Testis (tissue), 3 donors: ENCODE results near the gene ARRDC2. TPM values are rescaled to one million over a fixed set of nuclear protein-coding genes. Genes with fewer than 3 reads are reported as not detected.
A peak's percentile ranks its signal among the peaks of the same experiment; 100 is the strongest.

ENCODE experiments used
- DNase-seq: peaks from one replicate; pipeline ENCODE4 v3.0.0-alpha.2; 2019
- H3K27ac ChIP-seq, 2 donors: fragments of 200-600 bp; sonication (generic); one replicate each; pipeline ENCODE4 v1.5.1; 2019
- H3K27me3 ChIP-seq: fragments of 200-600 bp; sonication (generic); one replicate; pipeline ENCODE4 v1.5.1; 2019
- H3K36me3 ChIP-seq: fragments of 200-600 bp; sonication (generic); one replicate; pipeline ENCODE4 v1.5.1; 2017; ENCODE audit warnings: low read depth; ENCODE audit errors: missing control alignments
- H3K4me1 ChIP-seq: fragments of 200-600 bp; sonication (generic); one replicate; pipeline ENCODE4 v1.5.1; 2019
- H3K4me3 ChIP-seq, 2 donors: fragments of 200-600 bp; sonication (generic); one replicate each; pipeline ENCODE4 v1.5.1; 2017 to 2019
- H3K9me3 ChIP-seq: fragments of 200-600 bp; sonication (generic); one replicate; pipeline ENCODE4 v1.5.1; 2017
- POLR2A ChIP-seq: fragments of 450-650 bp; IDR thresholded peaks from one replicate; pipeline ENCODE4 v1.6.1; 2017; ENCODE audit warnings: antibody characterized with exemption, mild to moderate bottlenecking, moderate library complexity
- WGBS, 2 donors: methylation state at CpG; one replicate each; pipeline ENCODE4 v1.1.5; 2018; 5-methylcytosine and 5-hydroxymethylcytosine counted together
- intact Hi-C: fragments of 100-400 bp; cut with DNase I; formaldehyde crosslinking; loops from one replicate; pipeline ENCODE4 v1.15.1; 2023; ENCODE audit warnings: low total_unique reads
- polyA plus RNA-seq: library from polyadenylated mRNA; stranded (reverse); fragments of 350-450 nt; fragmentation: Illumina TruSeq; extraction: RNeasy Lipid Tissue Mini Kit (QIAGEN cat#74804); gene quantifications from one replicate; pipeline ENCODE4 v1.2.3, GENCODE V29; 2014; ENCODE audit warnings: low read depth, low replicate concordance; ENCODE audit not compliant: insufficient read depth
- total RNA-seq, 2 donors: library from RNA; depleted of rRNA; stranded (reverse); fragments of >200 nt; gene quantifications; one replicate each; pipeline ENCODE4 v1.2.3, GENCODE V29; 2016
- TF ChIP-seq, protein P1 (sequence below), 3 experiments: fragments of 450-650 bp in 2 of 3; fragments of 200-600 bp in 1 of 3; sonication (generic) in 1 of 3; IDR thresholded peaks; one replicate each; pipeline ENCODE4 v1.5.1; 2016 to 2019; ENCODE audit warnings: antibody characterized with exemption in 3 of 3, mild to moderate bottlenecking in 2 of 3, moderate library complexity in 1 of 3

ARRDC2 gene
- total and polyA plus RNA-seq, 3 donors from 2014 or later: 10.3 to 15.3 (median 13.0) TPM

DNA sequence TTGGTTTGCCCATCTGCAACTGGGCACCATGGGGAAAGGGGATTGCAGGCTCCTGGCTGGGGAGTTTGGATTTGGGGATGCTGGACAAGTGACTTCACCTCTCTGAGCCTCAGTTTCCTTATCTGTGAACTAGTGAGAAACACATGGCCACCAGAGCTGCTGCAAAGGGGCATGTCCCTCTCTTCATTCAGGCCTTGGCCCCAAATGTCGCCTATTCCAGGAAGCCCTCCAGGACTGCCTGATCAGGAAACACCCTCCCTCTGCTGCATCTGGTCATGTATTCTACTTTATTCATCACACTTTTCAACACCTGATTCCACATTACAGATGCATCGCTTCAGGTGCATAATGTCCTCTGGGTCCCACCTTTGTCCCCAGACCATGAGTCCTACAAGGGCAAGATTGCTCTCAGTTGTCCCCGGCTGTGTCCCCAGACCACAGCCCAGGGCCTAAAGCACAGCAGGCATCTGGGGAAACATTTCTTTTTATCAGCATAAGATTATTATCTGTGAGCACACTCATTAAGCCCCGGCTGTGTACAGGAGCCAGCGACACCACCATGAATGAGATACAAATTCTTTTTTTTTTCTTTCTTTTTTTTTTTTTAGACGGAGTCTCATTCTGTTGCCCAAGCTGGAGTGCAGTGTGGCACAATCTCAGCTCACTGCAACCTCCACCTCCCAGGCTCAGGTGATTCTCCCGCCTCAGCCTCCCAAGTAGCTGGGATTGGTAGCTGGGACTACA, 37.5 kb downstream of the ARRDC2 start:
- TF ChIP-seq, protein P1, sequence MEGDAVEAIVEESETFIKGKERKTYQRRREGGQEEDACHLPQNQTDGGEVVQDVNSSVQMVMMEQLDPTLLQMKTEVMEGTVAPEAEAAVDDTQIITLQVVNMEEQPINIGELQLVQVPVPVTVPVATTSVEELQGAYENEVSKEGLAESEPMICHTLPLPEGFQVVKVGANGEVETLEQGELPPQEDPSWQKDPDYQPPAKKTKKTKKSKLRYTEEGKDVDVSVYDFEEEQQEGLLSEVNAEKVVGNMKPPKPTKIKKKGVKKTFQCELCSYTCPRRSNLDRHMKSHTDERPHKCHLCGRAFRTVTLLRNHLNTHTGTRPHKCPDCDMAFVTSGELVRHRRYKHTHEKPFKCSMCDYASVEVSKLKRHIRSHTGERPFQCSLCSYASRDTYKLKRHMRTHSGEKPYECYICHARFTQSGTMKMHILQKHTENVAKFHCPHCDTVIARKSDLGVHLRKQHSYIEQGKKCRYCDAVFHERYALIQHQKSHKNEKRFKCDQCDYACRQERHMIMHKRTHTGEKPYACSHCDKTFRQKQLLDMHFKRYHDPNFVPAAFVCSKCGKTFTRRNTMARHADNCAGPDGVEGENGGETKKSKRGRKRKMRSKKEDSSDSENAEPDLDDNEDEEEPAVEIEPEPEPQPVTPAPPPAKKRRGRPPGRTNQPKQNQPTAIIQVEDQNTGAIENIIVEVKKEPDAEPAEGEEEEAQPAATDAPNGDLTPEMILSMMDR (IDR thresholded peaks at IDR 0.05): no peak
- no peak for TF ChIP-seq POLR2A
- 85 to 88% methylated on average over 7 of the region's 7 CpGs for WGBS, 2 donors
- Histone ChIP-seq H3K36me3 (no peaks in the 10 kb centered on the region), H3K4me3 (peak overlapping the region; percentile 27 to 36), H3K27ac (peak overlapping the region; percentile 25 to 55), H3K4me1 (peaks cover 11% of the 10 kb centered on the region), H3K27me3 (no peaks in the 10 kb centered on the region), H3K9me3 (no peaks in the 10 kb centered on the region)
- DNase-seq: no peak
- intact Hi-C loops: no loop called here

DNA sequence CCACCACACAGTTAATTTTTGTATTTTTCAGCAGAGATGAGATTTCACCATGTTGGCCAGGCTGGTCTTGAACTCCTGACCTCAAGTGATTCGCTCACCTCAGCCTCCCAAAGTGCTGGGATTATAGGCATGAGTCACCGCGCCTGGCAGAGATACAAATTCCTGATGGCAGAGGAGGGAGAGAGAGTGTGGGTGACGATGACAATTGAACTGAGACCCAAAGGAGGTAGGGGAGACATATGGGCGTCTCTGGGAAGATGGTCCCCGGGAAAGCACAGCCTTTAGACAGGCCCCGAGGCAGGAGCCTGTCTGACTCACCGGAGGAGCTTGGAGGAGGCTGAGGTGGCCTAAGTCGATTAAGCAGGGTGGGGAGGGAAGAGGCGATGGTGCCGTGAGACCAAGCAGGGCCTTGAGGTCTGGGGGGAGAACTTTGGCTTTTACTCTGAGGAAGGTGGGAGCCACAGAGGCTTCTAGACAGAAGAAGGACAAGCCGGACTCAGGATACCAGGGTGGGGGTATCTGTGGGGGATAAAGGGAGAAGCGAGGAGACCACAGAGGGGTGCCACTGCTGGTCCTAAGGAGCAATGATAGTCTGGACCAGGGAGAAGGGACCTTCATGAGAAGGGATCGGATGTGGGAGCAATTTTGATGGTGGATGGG, 38.2 kb downstream of the ARRDC2 start:
- no peak overlapping the region for H3K27ac ChIP-seq

DNA sequence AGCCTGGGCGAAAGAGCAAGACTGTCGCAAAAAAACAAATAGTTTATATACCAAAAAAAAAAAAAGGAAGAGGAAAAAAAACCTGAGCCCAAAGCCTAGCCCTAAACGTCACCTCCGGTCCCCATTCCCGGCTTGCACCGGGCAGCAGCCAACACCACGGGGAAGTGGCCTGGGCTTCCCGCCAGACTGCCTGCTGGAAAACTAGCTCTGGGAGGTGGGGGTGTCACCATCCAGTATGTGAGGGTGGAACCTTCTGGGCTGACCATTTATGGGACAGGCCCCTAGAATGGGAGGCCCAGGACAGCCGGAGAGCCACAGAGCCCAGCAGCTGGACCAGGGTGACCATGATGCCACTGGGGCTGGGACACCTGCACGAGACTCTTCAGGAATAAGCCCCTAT, 41.4 kb downstream of the ARRDC2 start:
- Histone ChIP-seq H3K36me3 (no peaks in the 10 kb centered on the region), H3K4me3 (no peak overlapping the region), H3K27me3 (no peaks in the 10 kb centered on the region), H3K4me1 (peaks cover 14% of the 10 kb centered on the region), H3K9me3 (no peaks in the 10 kb centered on the region), H3K27ac (peak overlapping the region in 1 of 2 donors; percentile 73)
- DNase-seq: peak; percentile 91
- intact Hi-C loops: no loop called here
- TF ChIP-seq, protein P1 (IDR thresholded peaks at IDR 0.05): no peak
- no peak for TF ChIP-seq POLR2A
- 50 to 54% methylated on average over 9 to 10 of the region's 10 CpGs for WGBS, 2 donors

More for the DNA sequence above, 38.2 kb downstream of the ARRDC2 start:
- H3K4me3 ChIP-seq: no peak overlapping the region
- 71 to 77% methylated on average over 14 of the region's 14 CpGs for WGBS, 2 donors
- DNase-seq: no peak
- TF ChIP-seq, protein P1 (IDR thresholded peaks at IDR 0.05): no peak
- TF ChIP-seq POLR2A: no peak
- H3K9me3 ChIP-seq: no peaks in the 10 kb centered on the region
- peaks cover 11% of the 10 kb centered on the region for H3K4me1 ChIP-seq
- no peaks in the 10 kb centered on the region for H3K36me3 ChIP-seq
- intact Hi-C loops: no loop called here
- no peaks in the 10 kb centered on the region for H3K27me3 ChIP-seq

DNA sequence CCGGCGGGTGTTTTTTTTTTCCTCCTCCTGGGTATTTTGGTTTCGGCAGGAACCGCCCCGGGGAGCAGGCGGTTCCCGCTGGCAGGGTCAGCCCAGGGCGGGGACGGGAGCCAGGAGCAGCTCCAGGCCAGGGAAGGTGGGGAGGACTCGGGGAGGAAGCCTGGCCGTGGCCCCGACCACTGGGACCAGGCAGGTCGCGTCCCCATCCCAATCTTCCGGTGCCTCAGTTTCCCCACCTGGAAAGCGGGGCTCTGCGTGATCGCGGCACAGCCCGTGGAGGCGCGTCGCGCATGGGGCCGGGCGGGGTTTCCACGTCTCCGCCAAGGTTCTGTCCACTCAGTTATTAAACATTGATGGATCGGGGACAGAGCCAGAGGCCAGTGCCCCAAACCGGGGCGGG, 43.9 kb downstream of the ARRDC2 start:
- no peak for TF ChIP-seq POLR2A
- TF ChIP-seq, protein P1 (IDR thresholded peaks at IDR 0.05): no peak
- Histone ChIP-seq H3K4me1 (peaks cover 14% of the 10 kb centered on the region), H3K27me3 (no peaks in the 10 kb centered on the region), H3K27ac (no peak overlapping the region), H3K4me3 (peak overlapping the region in 1 of 2 donors; percentile 5), H3K9me3 (no peaks in the 10 kb centered on the region), H3K36me3 (no peaks in the 10 kb centered on the region)
- no peak for DNase-seq
- 3 to 13% methylated on average over 5 to 26 of the region's 31 CpGs for WGBS, 2 donors
- intact Hi-C loops: no loop called here
